GM12892 (cell line): ENCODE measurements around the gene RRAS2.
"Not testable (repeated sequence)": the region's sequence is repeated elsewhere in the genome, so short reads cannot be mapped to it uniquely, and the experiment has no call there.

Experiments used
- DNase-seq: peaks from one replicate; pipeline ENCODE4 v3.0.0; 2011; ENCODE audit not compliant: insufficient read length
- FAIRE-seq: peaks from 2 replicates; lab custom pipeline; 2011; peaks lifted over from hg19 to GRCh38; lab: Jason Lieb, UNC
- POLR2A ChIP-seq: IDR thresholded peaks from 2 replicates; pipeline ENCODE4 v1.6.1; 2011; ENCODE audit warnings: low read depth, low read length, control low read depth
- POLR2AphosphoS5 ChIP-seq: IDR thresholded peaks from 2 replicates; pipeline ENCODE4 v1.6.1; 2011; ENCODE audit warnings: low read depth, low read length, control low read depth
- TAF1 ChIP-seq: IDR thresholded peaks from 2 replicates; pipeline ENCODE4 v1.6.1; 2011; ENCODE audit warnings: low read depth, mild to moderate bottlenecking, control low read depth, low read length, borderline replicate concordance

The RRAS2 gene

GRCh38 chr11:14347494-14347893, 11.5 kb downstream of the RRAS2 start:
- DNase-seq: no peak
- TF ChIP-seq POLR2AphosphoS5 (no peak), POLR2A (no peak), TAF1 (no peak)
- FAIRE-seq: no peak

GRCh38 chr11:14346303-14346955, 12.6 kb downstream of the RRAS2 start:
- TF ChIP-seq TAF1: no peak
- TF ChIP-seq POLR2AphosphoS5: no peak
- TF ChIP-seq POLR2A: no peak
- DNase-seq (no peak), FAIRE-seq (no peak)

GRCh38 chr11:14345668-14346067, 13.3 kb downstream of the RRAS2 start:
- no peak for FAIRE-seq

DNA sequence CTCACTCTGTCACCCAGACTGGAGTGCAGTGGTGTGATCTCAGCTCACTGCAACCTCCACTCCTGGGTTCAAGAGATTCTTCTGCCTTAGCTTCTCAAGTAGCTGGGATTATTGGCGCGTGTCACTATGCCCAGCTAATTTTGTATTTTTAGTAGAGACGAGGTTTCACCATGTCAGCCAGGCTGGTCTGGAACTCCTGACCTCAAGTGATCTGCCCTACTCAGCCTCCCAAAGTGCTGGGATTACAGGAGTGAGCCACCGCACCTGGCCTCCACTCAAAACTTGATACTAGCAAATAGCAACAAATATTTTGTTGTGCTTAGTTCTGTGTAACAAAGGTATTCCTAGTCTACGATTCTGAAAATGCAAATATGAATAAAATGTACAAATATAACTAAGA, 14.0 kb downstream of the RRAS2 start:
- DNase-seq, FAIRE-seq: not testable (repeated sequence)

More at GRCh38 chr11:14345668-14346067, 13.3 kb downstream of the RRAS2 start:
- no peak for DNase-seq
- TF ChIP-seq POLR2A (no peak), TAF1 (no peak), POLR2AphosphoS5 (no peak)

- FAIRE-seq (peak; percentile 83), DNase-seq (no peak)
- TF ChIP-seq TAF1: no peak
- TF ChIP-seq POLR2A: no peak
Observed at GRCh38 chr11:14342906-14343305, 16.1 kb downstream of the RRAS2 start.

- FAIRE-seq: peak; percentile 94
Observed at GRCh38 chr11:14341968-14342367, 17.0 kb downstream of the RRAS2 start.

DNA sequence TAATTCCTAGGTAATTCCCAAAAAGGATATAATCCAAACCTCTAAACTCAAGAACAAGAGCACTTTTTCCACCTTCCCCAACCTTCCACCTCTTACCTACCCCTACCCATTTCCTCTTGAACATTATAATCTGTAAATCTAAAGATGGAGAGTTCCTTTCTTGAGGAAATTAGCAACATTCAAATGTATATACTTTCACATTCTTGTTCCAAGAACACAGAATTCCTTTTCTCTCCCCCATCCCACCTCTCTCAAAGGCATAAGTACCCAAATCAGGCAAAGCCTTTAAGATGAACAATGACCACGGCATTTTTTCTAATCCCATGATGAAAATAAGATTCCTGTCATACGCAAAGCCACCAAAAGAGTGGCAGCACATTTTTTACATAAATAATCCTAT, 18.3 kb downstream of the RRAS2 start:
- no peak for TF ChIP-seq TAF1
- no peak for TF ChIP-seq POLR2A
- no peak for TF ChIP-seq POLR2AphosphoS5
- FAIRE-seq (peak; percentile 62), DNase-seq (no peak)

More at GRCh38 chr11:14341968-14342367, 17.0 kb downstream of the RRAS2 start:
- no peak for DNase-seq
- TF ChIP-seq POLR2AphosphoS5: no peak
- no peak for TF ChIP-seq TAF1
- TF ChIP-seq POLR2A: no peak

GRCh38 chr11:14339356-14339755, 19.6 kb downstream of the RRAS2 start:
- DNase-seq: no peak
- TF ChIP-seq TAF1: no peak
- no peak for TF ChIP-seq POLR2A
- TF ChIP-seq POLR2AphosphoS5: no peak
- no peak for FAIRE-seq

- TF ChIP-seq TAF1 (no peak), POLR2AphosphoS5 (no peak), POLR2A (no peak)
- FAIRE-seq: peak; percentile 85
- no peak for DNase-seq
Observed at GRCh38 chr11:14336507-14337503, 22.2 kb downstream of the RRAS2 start.

- TF ChIP-seq POLR2AphosphoS5 (no peak), TAF1 (no peak), POLR2A (no peak)
- FAIRE-seq (no peak), DNase-seq (no peak)
Observed at GRCh38 chr11:14335712-14336111, 23.3 kb downstream of the RRAS2 start.

- DNase-seq: no peak
- TF ChIP-seq POLR2A (no peak), TAF1 (no peak), POLR2AphosphoS5 (no peak)
- FAIRE-seq: peak; percentile 94
Observed at GRCh38 chr11:14334893-14335292, 24.1 kb downstream of the RRAS2 start.

- DNase-seq (no peak), FAIRE-seq (no peak)
- TF ChIP-seq POLR2A (no peak), POLR2AphosphoS5 (no peak), TAF1 (no peak)
Observed at GRCh38 chr11:14334192-14334591, 24.8 kb downstream of the RRAS2 start.

- FAIRE-seq: peak; percentile 88
- no peak for TF ChIP-seq POLR2A
- no peak for TF ChIP-seq TAF1
- no peak for TF ChIP-seq POLR2AphosphoS5
Observed at GRCh38 chr11:14331476-14332136, 27.4 kb downstream of the RRAS2 start.

More at GRCh38 chr11:14331476-14332136, 27.4 kb downstream of the RRAS2 start:
- no peak for DNase-seq
